ACC112 (cell line): Measurements from ENCODE around the gene RNASE11.

ENCODE experiments used
- H2AFZ ChIP-seq: fragments of 200-600 bp; sonication (generic); one replicate; pipeline ENCODE4 v1.6.0; 2017; ENCODE audit warnings: antibody characterized with exemption, low read length; ENCODE audit not compliant: unreplicated experiment
- H3K27ac ChIP-seq: fragments of 200-600 bp; sonication (generic); 2 replicates; pipeline ENCODE4 v1.5.1; 2014; ENCODE audit warnings: low read depth, mild to moderate bottlenecking, antibody characterized with exemption, low read length, moderate library complexity
- H3K27me3 ChIP-seq: fragments of 200-600 bp; sonication (generic); 2 replicates; pipeline ENCODE4 v1.6.1; 2014; ENCODE audit warnings: mild to moderate bottlenecking, antibody characterized with exemption, low read length, moderate library complexity, mixed read lengths; ENCODE audit not compliant: insufficient read depth
- H3K36me3 ChIP-seq: fragments of 200-600 bp; sonication (generic); 2 replicates; pipeline ENCODE4 v1.6.1; 2016; ENCODE audit warnings: mild to moderate bottlenecking, antibody characterized with exemption, low read length, moderate library complexity, mixed read lengths; ENCODE audit not compliant: insufficient read depth
- H3K4me1 ChIP-seq: fragments of 200-600 bp; sonication (generic); one replicate; pipeline ENCODE4 v1.6.1; 2016; ENCODE audit warnings: low read length, mixed read lengths; ENCODE audit not compliant: insufficient read depth, unreplicated experiment, control insufficient read depth
- H3K4me3 ChIP-seq: fragments of 200-600 bp; sonication (generic); 2 replicates; pipeline ENCODE4 v1.5.1; 2014; ENCODE audit warnings: mild to moderate bottlenecking, low read depth, low read length
- H3K79me2 ChIP-seq: fragments of 200-600 bp; sonication (generic); one replicate; pipeline ENCODE4 v1.6.0; 2016; ENCODE audit warnings: low read length; ENCODE audit not compliant: control insufficient read depth, unreplicated experiment, insufficient read depth

Gene RNASE11

DNA sequence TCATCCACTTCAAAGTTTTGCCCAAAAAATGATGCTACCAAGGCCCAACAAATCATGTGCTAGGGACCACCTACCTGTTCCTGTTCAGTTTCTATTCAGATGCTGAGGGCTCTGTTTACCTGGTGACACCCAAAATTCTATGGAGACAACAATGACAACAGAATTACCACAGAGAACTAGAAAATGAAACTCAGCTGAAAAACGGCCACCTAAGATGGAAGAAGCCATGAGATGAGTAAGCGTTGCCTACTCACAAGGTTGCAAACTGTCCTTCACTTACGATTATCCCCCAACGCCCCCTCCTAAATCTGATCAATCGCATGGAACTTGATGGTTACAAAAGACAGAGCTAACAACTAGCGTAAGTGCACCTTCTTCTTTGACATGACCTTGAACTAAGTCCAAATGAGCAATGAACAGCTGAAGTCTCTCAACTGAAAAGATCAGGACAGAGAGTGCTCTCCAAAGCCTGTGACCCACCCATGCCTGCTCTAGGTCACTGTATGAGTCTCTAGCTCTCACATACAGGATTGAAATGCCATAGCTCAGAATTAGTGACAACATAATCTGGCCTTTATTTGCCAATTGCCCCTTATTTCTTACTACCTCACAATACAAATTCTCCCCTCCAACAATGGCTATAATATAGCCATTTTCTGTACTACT lies at the start of gene RNASE11:
Gene RNASE11 (minus strand): TSS at position 513 of the 666 bp plus-strand sequence.
- Histone ChIP-seq H3K79me2 (no peaks in the 10 kb centered on the region), H3K36me3 (no peaks in the 10 kb centered on the region), H3K27me3 (peaks cover 85% of the 10 kb centered on the region), H2AFZ (no peak within 1 kb of the TSS), H3K27ac (no peak within 1 kb of the TSS), H3K4me1 (peaks cover 6% of the 10 kb centered on the region), H3K4me3 (no peak within 1 kb of the TSS)

DNA sequence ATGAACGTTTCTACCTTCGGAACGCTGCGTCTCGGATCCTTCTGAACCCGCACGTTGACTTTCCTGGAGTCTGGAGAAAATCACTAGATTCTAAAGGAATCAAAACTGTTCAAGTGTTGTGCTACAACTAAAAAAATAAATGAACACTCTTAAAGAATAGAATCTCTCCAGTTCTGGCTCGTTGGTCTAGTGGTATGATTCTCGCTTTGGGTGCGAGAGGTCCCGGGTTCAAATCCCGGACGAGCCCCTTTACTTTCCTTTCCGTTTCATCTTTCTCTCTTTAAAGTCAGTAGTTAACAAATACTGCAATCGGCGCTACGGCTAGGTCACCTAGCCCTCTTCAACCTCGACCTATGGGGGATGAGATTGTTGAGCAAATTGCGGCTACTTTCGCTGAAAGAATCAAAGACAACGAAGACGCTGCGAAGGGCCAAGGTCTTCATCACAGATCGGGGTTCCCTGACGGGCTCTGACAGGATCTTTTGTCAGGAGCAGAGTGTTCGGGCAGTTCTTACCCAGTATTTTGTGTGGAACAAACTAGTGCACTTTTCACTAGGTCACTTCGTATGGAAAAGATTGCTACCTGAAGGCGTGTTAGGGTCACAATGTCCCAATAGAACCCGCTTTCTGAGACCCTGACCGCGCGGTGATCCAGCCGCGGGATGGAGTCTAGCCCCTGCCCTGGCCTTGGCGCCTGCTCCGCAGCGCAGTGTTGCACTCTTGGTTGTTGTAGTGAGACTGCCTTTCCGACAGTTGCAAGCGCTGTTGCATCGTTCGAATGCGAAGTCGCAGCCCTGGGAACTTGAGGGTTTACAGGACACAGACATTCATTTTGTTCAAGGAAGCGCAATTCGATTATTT lies 45.3 kb upstream of the RNASE11 start:
- Histone ChIP-seq H3K27ac (no peak overlapping the region), H3K4me3 (peak overlapping the region; percentile 72), H3K4me1 (peaks cover 2% of the 10 kb centered on the region), H2AFZ (no peak overlapping the region), H3K27me3 (peaks cover 61% of the 10 kb centered on the region), H3K36me3 (no peaks in the 10 kb centered on the region), H3K79me2 (no peaks in the 10 kb centered on the region)

DNA sequence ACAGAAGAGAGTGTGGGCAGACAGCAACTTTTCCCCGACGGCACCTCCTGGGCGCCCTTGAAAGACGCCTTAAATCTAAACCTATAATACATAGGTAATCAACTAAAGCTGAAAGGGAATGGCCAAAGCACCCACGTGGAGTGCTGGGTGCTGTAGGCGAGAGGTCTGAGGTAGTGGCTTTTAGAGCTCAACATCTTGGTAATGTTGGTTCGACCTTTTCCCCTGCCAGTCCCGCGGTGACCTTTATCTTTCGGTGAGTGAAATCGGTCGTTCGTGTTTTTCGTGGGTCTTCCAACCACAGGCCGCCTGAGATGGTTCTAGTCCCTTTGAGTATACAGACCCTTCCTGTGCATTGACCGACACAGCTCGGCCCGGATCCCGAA lies 44.6 kb upstream of the RNASE11 start:
- H3K36me3 ChIP-seq = no peaks in the 10 kb centered on the region
- peaks cover 6% of the 10 kb centered on the region for H3K4me1 ChIP-seq
- H3K79me2 ChIP-seq = no peaks in the 10 kb centered on the region
- no peak overlapping the region for H2AFZ ChIP-seq
- H3K27ac ChIP-seq = no peak overlapping the region
- peaks cover 57% of the 10 kb centered on the region for H3K27me3 ChIP-seq
- H3K4me3 ChIP-seq = peak overlapping the region; percentile 72

DNA sequence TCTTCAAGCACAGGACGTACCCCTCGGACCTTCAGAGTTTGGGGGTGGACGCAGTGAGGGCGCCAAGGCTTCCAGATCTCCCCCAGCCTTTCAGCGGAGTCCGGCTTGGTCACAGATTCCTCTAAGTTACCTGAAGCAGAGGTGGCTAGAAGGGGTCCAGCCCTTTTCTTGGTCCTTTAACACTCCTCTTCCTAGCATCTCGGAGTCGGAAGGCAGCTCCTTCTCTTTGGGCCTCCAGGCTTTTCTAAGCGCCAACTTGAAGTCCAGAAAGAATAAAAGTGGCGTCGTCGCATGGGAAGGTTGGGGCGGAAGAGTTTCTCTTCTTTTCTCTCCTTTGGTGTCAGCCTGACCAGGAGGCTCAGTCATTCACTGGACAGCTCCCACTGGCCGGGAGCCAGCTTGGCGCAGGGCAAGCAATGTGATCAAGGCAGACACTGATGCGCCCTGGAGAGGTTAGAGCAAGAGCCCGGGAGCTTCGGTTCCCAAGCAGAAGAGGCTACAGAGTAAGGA lies 44.1 kb upstream of the RNASE11 start:
- Histone ChIP-seq H3K4me3 (peak overlapping the region; percentile 72), H3K79me2 (no peaks in the 10 kb centered on the region), H3K36me3 (no peaks in the 10 kb centered on the region), H3K4me1 (peaks cover 9% of the 10 kb centered on the region), H3K27ac (no peak overlapping the region), H2AFZ (no peak overlapping the region), H3K27me3 (peaks cover 52% of the 10 kb centered on the region)

DNA sequence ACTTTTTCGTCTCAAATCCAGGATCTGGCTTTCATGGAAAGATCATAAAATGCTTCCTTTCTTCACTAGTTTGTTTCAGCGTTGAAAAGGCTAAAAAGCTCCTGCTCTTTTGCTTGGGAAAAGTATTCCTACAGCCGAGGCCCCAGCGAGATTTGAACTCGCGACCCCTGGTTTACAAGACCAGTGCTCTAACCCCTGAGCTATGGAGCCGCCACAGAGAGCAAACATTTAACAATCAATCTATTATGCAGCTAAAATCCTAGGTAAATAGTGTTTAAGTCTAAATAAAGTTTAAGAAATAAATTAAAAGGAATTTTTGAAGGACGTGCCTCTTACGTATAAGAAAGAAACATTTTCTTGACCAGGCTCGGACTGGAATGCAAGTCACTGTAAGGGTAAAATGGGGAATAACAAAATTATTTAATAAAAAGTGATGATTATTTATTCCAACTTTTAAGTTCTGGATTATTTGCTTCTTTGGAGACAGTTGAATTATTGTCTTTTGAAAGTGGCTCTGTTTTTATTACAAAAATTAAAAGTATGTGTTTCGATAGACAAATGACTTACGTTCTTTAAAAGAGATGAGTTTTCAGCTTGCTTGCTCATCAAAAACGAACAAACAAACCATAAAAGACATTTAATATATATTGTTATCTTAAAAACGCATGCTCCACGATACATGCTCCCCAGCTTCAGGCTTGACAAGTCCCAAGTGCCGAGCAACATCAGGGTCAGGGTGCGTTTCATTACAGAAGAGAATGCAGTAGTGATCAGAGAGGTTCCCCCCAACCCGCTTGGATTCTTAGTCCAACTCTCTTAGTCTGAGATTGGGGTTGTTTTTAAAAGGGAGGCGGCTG lies 43.5 kb upstream of the RNASE11 start:
- Histone ChIP-seq H2AFZ (no peak overlapping the region), H3K36me3 (no peaks in the 10 kb centered on the region), H3K4me1 (peaks cover 16% of the 10 kb centered on the region), H3K27me3 (peaks cover 48% of the 10 kb centered on the region), H3K4me3 (peak overlapping the region; percentile 76), H3K79me2 (no peaks in the 10 kb centered on the region), H3K27ac (no peak overlapping the region)

DNA sequence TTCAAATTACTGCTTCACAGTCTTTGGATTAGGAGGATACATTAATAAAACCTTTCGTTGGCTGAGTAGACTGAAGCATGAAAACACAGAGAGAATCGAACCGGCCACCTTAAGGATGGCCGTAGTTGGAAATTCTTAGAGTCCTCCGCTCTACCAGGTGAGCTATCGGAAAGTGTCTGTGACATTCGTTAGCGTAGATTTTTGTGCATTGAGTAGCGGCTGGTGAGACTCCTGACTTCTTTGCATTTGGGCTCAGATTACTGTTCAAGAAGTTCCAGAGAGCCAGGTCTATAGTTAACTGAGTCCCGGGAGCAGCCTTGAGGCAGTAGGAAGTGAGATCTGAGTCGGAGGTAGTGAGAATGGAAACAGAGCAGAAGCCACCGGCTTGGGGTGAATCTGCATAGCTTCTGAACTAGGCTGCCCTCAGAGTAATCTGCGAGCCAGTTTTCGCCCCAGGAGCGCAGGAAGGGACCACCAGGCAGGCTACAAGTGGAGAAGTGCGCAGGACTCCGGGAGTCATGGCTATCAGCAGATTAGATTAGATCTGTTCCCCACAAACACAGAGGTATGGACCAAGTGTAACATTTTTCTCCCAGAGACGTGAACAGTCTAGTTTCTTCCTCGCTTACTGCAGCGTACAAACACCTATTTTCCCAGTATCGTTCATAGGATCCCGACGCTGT lies 42.7 kb upstream of the RNASE11 start:
- H3K4me3 ChIP-seq = peak overlapping the region; percentile 76
- no peak overlapping the region for H3K27ac ChIP-seq
- no peaks in the 10 kb centered on the region for H3K36me3 ChIP-seq
- H2AFZ ChIP-seq = no peak overlapping the region
- H3K27me3 ChIP-seq = peaks cover 43% of the 10 kb centered on the region
- no peaks in the 10 kb centered on the region for H3K79me2 ChIP-seq
- H3K4me1 ChIP-seq = peaks cover 18% of the 10 kb centered on the region

DNA sequence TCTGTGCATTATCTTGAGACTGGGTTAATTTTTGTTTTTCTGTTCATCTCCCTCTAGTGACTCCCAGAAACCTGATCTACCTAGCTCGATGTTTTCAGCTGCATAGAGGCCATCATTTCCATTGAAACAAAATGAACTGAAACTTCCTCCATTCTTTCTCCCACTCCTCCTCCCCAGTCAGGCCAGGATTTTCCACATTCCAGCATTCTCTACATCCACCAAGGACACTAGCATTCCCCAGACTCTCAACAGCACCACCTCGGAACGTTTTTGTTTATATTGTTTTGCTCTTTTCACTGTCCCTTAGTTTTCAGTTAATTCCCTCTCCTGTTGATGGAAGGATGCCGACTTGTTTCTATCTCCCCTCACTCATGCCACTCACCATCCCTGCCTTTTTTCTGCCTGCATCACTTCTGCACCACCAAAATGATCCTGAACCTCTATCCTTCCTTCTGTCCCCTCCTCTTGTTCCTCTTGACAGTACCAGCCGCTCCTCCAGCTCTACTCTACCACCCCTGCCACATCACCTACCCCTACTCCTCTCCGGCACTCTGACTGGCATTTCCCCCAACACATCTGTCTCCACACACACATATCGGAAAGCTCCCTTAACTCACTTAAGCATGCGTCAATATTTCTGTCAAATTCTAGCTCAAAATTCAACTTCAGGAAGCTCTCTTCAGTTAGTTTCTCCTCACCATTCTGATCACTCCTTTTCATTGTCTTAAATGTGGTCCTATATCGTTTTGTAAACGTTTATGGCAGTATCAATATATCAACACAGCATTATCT lies 40.5 kb upstream of the RNASE11 start:
- no peak overlapping the region; the same call in 1 of the 2 replicates for H3K4me3 ChIP-seq
- no peak overlapping the region for H2AFZ ChIP-seq
- peaks cover 18% of the 10 kb centered on the region for H3K4me1 ChIP-seq
- no peaks in the 10 kb centered on the region for H3K79me2 ChIP-seq
- H3K36me3 ChIP-seq = no peaks in the 10 kb centered on the region
- peaks cover 22% of the 10 kb centered on the region for H3K27me3 ChIP-seq
- H3K27ac ChIP-seq = no peak overlapping the region

DNA sequence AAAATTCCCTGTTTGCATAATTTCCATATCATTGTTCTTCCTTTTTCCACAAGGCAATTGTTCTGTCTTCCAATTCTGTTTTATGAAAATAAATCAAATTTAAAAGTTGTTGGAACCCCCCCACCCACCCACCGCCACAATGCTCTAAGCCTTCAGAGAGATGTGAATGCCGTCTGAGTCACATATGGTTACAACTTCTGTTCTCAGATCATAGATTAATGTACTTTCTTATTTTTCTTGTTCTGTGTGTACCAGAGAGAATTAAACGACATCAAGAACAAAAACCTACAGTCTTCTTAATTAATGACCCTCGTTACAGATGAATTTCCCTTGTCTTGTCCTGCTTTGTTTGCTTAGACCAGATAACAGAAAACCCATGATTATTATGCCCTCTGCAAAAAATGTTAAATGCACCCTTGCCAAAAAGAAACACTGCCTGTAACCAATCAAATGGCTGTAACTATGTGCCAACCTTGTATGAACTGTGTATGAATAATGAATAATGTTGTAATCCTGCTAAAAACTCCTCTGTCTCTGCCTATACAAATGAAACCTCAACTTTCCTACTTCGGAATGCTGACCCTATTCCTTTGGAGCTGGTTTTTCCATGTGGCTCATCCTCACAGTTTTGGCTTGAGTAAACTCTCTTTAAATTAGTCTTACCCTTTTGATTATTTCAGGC lies 39.7 kb upstream of the RNASE11 start:
- Histone ChIP-seq H3K27ac (no peak overlapping the region), H2AFZ (no peak overlapping the region), H3K4me3 (no peak overlapping the region; the same call in 1 of the 2 replicates), H3K79me2 (no peaks in the 10 kb centered on the region), H3K4me1 (peaks cover 18% of the 10 kb centered on the region), H3K27me3 (peaks cover 21% of the 10 kb centered on the region), H3K36me3 (no peaks in the 10 kb centered on the region)

DNA sequence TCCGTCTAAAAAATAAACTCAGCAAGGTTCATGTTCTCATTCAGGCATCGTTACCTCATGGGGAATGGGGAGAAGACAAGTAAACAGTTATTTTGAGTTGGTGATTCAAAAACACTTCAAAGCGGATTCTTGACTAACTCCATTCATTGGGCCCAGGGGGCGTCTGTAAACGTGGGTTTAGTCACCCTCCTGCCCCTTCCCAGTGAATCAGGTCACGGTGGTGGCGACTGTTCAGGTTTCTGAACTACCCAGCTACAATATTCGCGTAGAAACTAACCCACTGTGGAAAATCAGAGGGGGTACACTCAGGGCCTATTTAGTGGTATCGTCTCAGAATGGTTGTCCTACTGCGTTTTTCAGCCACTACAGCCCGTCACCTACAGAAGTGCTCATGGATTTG lies 38.5 kb upstream of the RNASE11 start:
- H2AFZ ChIP-seq = no peak overlapping the region
- peaks cover 18% of the 10 kb centered on the region for H3K4me1 ChIP-seq
- no peaks in the 10 kb centered on the region for H3K36me3 ChIP-seq
- peaks cover 21% of the 10 kb centered on the region for H3K27me3 ChIP-seq
- H3K79me2 ChIP-seq = no peaks in the 10 kb centered on the region
- peak overlapping the region; percentile 42 for H3K4me3 ChIP-seq
- no peak overlapping the region for H3K27ac ChIP-seq
